Stromal cell of bone marrow (primary cell): ENCODE measurements around the gene PLEKHG3.
"Not testable (repeated sequence)": the region's sequence is repeated elsewhere in the genome, so short reads cannot be mapped to it uniquely, and the experiment has no call there.

Experiments used
- DNase-seq: peaks from one replicate; pipeline ENCODE4 v3.0.0-alpha.2; 2012; ENCODE audit warnings: low read depth

The PLEKHG3 gene

DNA sequence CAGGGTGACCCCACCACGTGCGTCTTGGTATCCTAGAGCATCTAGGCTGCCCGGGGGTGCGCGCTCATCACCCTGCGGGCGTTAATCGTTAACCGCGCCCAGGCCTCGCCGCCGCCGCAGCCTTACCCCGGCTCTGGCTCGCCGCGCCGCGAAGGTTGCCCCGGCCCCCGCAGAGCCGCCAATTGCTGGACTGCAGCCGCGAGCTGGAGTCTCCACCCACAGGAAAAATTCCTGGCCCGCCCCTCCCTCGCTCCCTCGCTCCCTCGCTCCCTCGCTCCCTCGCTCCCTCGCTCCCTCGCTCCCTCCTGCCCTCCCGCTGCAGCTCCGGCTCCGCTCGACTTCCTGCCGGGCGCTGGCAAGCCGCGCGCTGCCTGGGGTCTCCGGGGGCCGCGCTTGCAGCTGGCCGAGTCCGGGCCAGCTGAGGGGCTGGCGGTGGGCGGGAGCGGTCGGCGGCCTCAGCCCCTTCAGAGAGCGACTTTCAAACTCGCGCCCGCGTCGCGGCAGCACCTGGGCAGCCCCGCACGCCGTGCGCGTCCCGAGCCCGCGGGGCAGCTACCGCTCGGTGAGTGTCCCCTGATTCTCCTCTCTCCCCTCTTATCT, at the start of gene PLEKHG3:
Gene PLEKHG3, plus strand, starts transcription at position 282 of the 600 bp plus-strand sequence. CDS start 23,208 bp downstream, outside the sequence.
- DNase-seq: no peak

DNA sequence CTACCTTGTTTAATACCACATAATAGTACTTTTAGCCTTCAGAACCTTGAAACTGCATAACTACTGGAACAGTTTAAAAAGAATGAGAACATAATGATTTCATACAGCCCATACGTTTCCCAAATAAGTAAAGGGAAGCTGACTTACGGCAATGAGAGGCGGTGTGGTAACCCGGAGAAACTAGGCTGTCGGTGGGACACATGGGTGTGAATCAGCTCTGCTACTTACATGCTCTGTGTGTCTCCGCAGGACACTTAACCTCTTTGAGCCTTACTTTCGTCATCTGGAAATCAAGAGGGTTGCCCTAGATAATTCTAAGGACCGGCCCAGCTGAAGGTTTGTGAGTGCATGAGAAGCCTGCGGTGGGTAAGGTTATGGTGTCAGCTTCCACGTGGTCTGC, 49.3 kb upstream of the PLEKHG3 start:
- no peak for DNase-seq

DNA sequence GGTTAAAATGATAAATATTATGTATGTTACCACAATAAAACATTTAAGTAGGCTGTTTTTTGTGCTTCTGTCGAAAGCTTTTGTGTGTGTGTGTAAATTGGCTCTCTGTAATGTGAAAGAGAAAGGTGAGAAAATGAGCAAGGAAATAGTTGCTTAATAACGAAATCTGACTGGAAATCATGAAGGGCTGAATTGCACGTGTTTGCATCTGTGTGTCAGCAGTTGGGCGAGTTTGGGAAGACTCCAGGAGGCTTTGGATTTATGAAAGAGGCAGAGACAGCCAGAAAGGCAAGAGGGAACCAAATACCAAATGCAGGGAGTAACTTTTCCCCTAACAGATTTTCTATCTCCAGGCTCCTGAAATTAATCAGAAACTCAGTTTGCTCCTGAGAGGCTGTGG, 47.2 kb upstream of the PLEKHG3 start:
- DNase-seq: peak; percentile 73

DNA sequence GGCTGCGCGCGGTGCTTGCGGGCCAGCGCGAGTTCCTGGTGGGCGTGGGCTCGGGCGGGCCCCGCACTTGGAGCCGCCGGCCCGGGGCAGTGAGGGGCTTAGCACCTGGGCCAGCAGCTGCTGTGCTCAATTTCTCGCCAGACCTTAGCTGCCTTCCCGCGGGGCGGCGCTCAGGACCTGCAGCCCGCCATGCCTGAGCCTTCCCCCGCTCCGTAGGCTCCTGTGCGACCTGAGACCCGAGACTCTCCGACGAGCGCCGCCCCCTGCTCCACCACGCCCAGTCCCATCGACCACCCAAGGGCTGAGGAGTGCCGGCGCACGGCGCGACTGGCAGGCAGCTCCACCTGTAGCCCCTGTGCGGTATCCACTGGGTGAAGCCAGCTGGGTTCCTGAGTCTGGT, 46.0 kb upstream of the PLEKHG3 start:
- DNase-seq: no peak

DNA sequence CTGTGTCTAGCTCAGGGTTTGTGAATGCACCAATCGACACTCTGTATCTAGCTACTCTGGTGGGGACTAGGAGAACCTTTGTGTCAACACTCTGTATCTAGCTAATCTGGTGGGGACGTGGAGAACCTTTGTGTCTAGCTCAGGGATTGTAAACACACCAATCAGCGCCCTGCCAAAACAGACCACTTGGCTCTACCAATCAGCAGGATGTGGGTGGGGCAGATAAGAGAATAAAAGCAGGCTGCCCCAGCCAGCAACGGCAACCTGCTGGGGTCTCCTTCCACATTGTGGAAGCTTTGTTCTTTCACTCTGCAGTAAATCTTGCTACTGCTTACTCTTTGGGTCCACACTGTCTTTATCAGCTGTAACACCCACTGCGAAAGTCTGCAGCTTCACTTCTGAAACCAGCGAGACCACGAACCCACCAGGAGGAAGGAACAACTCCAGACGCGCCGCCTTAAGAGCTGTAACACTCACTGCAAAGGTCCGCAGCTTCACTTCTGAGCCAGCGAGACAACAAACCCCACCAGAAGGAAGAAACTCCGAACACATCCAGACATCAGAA, 45.4 kb upstream of the PLEKHG3 start:
- DNase-seq: not testable (repeated sequence)

DNA sequence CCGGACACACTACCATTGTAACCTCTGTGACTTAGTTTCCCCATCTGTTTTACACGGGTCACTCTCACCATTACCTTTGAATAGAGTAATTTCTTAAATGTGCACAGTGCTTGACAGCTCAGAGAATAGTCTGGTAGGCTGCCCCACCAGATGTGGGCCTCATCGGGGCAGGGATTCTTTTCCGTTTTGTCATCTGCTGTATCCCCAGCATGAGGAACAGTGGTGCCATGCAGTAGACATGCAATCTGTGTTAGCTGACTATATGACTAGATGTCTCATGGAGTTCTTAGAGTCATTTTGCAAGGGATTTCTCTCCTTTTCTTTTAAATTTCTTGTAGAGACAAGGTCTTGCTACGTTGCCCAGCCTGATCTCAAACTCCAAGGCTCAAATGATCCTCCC, 44.9 kb upstream of the PLEKHG3 start:
- no peak for DNase-seq

DNA sequence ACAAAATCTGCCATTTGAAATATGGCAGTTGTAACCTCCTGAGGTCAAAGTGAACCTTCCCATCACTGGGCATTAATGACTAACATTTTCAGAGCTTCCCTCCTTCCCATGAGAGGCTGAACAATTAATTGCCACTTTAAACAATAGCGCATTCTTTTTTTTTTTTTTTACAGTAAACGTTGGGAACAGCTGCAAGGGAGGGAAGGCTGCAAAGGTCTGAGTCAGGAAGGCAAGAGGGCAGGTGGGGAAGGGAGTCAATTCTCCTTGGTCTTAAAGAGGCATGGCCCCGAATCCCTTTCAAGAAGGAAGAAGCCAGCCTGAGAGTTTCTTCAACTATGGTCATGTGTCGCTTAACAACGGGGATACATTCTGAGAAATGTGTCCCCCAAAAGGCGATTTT, 41.0 kb upstream of the PLEKHG3 start:
- no peak for DNase-seq

DNA sequence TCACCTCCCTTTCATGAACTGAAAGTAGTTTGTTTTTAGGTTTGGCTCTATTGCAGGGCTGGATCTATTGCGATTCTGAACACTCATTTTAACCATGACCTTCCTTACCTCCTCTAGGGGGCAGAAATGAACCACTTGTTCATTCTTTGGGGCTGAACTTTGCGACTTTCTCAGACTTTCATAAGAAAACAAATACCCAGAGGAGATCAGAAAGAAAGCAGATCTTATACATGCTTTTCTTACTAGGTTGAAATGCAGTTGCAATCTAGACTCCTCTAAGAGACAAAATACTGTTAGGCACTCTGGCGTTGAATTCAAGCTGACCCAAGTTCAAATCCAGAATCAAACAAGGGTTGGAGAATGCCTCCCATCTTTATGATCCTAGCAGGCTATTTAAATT, 32.6 kb upstream of the PLEKHG3 start:
- peak; percentile 54 for DNase-seq

DNA sequence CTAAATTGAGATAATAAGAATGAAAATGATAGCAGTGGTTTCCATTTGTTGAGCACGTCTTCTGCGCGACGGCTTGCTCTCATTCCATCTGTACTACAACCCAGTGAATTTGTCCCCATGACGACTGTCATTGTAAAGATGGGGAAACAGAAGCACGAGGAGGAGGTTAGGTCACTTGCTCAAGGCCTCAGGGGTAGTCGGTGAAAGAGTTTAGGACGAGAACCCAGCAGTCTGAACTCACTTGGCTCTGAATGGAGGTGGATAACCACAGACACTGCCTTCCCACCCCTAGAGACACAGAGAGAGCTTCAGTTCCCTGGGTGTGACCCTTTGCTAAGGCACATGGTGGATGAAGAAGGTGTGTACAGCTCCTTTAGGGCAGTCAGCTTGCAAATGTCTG, 30.9 kb upstream of the PLEKHG3 start:
- DNase-seq: no peak

DNA sequence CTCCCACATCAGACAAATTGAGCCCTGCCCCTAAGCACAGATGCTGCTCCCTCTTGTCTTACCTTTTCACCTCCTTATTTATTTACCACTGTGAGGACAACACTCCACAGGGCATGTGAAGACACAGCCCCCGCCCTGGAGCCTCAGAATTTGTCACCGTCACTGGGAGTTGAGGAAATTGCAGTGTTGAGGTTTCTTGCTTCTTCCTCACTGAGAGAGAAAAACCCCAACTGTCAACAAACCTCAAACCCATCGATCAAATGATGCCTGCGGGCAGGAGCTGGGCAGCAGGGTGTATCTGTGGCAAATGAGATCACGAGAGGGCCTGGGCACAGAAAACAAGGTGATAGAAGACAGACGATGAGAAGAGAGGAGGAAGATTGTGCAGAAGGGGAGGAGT, 30.5 kb upstream of the PLEKHG3 start:
- DNase-seq: no peak

DNA sequence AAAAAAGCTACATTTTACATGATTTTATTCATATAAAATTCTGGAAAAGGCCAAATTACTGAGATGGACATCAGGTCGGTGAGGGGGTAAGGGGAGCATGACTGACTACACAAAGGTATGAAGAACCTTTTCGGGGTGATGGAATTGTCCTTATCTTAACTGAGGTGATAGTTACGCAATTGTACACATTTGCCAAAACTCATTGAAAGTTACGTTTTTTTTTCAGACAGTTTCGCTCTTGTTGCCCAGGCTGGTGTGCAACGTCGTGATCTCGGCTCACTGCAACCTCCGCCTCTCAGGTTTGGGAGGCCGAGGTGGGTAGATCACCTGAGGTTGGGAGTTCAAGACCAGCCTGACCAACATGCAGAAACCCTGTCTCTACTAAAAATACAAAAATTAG, 29.4 kb upstream of the PLEKHG3 start:
- DNase-seq: no peak

DNA sequence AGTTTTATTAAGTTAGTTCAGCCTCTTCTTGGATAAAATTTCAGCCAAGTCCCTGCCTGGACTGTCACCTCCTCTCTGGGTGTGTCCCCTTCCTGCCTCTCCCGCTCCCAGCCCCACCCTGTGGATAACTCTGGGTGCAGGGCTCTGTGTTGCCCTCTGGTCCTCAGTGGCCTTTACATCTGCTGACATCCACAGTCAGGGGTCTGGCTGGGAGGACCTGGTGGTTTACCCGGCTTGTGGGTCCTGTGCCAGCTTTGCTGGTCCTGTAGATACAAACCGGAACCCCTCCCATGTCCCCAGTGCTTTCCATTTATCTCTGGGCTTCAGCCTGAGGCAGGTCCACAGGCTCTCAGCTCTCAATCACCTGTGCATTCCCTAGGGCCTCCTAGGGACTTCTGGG, 28.9 kb upstream of the PLEKHG3 start:
- DNase-seq: no peak

DNA sequence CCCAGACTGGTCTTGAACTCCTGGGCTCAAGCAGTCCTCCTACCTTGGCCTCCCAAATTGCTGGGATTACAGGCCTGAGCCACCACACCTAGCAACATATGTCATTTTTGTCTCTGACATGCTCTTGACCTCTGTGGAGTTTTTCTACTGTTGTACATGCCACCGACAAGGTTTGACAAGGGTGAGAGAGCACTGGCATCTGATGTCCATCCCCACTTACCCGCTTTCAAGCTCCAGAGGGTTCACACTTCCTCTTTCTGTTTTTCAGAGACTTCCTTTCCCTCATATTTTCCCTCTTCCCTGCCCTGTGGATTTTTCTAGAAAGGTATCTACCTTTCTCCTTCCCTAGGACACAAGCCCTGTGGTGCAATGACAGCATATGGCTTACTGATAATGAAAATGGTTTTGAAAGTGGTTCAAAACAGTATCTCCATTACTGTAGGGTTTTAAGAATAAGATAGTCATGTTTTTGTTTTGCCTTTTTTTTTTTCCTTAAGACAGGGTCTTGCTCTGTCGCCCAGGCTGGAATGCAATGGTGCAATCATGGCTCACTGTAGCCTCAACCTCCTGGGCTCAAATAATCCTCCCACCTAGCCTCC, 27.7 kb upstream of the PLEKHG3 start:
- no peak for DNase-seq

DNA sequence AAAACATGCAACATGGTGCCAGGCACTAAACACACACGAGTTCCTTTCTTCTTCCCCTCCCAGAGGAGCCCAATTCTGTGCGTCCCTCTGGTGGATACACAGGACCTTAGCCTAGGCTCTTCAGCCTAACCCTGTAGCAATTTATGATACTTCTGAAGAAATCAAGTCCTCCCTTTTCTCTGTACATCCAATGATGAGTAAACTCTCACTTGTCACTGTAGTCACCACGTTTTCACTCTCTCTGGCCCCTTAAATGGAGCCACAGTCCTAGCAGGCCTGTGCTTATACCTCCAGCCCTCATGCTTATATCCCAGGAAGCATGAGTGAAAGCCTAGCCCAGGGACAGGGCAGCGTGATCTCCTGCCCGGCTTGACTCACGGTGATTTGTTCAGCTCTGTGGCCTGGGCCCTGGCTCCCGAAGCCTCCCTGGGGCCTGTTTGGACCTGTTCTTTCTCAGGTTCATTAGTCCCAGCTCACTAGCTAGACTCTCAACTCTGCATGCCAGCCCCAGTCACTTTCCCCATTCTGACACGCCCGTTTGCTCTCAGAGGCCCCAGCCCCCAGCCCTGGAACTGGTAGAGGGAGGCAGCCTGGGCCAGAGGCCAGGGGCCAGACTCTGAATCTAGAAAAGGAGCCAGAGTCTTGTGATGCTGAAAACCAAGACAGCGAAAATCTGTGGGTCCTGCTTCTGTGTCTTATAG, 24.1 kb upstream of the PLEKHG3 start:
- no peak for DNase-seq

DNA sequence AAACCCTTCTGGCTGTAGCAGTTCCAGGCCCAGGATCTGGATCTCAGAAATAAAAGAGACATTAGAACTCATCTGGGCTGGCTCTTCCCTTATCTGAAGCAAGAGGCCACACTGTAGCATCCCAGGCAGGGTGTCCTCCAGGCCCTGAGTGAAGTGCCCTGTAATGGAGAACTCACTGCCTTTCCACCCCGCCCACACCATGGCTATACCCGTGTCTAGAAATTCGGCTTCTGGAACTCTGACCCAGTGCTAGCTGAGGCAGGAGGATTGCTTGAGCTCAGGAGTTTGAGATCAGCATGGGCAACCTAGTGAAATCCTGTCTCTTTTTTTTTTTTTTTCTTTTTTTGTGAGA, 23.5 kb upstream of the PLEKHG3 start:
- DNase-seq: no peak

DNA sequence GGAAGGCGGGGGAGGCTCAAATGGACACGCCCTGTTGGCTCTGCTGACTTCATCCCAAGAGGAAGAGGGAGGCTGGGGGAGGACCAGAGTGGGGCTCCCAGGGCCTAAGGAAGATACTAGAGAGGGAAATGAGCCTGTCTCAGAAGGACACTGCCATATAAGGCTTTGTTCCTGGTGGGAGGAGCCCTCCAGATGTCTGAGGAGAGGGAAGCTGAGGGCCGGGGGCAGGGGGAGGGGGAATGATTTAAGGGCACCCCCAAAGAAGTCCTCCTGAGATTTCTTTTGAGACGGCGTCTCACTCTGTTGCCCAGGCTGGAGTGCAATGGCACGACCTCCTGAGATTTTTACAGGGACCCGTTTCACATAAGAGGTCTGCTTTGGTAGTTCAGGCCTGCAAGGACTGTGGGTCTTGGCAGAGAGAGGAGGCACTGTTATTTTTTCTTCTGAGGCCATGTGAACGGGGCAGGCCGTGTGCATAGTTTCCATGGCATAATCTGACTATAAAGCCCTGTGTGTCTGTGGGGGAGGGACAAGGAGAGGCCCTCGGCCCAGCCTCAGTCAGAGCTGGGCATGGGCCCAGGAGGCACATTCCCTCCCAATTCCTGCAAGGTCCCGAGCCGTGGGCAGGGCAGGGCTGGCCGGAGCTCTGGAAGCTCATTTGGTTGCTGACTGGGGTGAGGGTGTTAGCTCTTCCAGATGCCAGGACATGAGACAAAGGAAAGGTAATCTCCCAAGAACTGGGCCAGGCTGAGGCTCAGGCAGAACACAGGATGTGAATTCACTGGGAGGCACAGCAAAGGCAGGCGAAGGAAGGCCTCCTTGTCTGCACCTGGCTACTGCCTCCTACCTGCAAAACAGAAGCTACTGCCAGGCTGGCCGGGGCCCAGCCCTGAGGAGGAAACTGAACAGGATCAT, 22.2 kb upstream of the PLEKHG3 start:
- peak; percentile 79 for DNase-seq

DNA sequence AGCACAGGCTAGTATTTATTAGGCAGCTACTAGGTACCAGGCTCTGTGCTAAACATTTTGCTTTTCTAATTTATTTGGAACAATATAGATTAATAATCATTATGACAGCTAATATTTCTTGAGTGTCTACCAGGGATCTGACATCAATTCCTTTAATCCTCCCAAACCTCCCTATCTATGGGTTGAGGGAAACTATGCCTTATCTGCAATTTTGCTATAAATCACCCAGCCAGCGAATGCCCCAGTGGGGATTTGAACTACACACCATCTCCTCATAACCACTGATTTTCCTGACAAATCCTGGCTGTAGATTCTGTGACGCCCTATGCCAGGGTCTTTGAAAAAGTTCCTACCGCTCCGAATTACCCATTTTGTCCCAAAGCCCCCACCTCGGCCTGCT, 21.4 kb upstream of the PLEKHG3 start:
- DNase-seq: no peak

DNA sequence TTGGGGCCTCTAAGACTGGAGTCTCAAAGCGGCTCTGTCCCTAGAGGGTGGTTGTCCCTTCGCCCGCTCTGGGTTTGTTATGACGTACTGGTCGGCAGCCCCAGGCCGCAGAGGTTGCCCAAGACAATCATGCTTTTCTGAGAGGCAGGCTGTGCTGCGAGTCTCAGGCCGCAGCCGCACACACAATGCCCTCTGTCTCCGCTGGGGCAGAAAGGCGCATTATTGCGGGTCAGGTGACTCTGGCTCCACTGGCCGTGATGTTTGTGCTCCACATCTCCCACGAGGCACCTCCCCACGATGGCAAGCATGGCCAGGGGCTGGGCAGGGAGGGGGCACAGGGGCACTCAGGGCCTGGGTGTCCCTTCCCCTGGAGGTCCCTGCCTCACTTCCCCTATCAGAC, 21.0 kb upstream of the PLEKHG3 start:
- DNase-seq: no peak

DNA sequence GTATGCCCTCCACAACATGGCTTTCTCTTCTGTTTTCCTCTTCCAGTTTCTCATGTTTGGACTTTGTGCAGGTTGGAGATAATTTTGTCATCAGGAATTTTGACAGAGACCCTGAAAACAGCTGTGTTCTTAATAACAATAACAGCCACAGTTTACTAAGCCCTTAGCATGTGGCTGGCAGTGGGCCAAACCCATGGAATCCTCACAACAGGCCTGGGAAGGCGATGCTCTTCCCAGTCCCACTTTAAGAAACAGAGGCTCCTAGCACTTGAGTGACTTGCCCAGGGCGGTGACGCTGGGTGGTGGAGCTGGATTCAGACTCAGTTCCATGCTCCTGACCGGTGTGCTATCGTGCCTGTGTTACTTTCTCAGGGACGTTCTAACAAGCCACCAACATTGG, 20.1 kb upstream of the PLEKHG3 start:
- no peak for DNase-seq

DNA sequence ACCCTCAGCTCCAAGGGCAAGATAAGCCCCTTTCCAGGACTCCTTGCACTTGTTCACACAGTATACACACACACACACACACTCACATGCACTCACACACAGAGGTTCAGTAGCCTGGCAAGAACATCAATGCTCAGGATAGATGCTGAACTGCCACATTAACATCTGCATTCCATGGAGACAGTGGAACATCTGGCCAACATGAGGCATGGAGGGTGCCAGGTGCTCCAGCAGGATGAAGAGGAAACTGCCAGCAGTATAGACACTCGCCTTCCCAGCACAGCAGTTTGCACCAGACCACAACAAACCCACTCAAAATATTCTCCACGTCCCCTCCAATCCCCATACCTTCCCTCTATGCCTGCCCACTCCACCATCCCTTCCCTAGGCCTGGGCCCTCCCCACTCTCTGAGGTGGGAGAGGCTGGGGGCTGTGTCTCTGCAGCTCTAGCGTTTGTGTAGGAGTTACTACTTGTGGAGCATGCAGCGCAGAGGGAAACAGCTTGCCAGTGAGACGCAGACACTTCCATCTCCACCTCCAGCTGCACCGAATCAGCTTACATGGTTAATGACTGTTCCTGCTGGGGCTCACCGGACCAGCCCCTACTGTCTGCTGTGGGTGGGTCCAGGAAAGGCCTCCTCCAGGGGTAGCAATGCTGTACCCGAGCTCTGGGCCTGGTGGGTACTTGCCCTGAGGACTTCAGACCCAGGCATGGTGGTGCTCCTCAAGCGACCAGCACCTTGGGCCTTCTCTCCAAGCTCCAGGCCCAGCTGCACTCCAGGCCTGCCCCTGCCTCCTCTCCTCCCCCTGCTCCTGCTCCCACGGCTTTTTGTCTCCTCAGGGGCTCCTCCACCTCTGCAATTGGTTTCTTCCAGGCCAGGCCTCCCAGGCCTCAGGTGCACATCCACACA, 18.6 kb upstream of the PLEKHG3 start:
- no peak for DNase-seq

DNA sequence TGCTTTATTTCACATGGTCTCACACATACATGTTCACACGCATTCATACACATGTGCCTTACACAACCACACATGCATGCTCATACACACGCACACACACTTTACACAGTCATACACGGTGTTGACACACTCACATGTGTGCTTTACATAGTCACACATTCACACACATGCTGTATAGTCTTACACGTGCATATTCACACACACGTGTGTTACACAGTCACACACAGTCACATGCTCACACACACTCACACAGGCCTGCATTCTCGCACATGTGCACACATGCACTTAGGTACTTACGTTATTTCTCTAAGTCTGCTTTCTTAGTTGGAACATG, 18.0 kb upstream of the PLEKHG3 start:
- no peak for DNase-seq
